ENCODE measurements around the gene SGIP1. TPM values are rescaled to one million over a fixed set of nuclear protein-coding genes. Genes with fewer than 3 reads are reported as not detected.

SGIP1 gene
- total and polyA plus RNA-seq, 2 donors (not counting 3 experiments of a cell fraction or from before 2014, with no cell fraction given) = 30.9 to 68.9 TPM

DNA sequence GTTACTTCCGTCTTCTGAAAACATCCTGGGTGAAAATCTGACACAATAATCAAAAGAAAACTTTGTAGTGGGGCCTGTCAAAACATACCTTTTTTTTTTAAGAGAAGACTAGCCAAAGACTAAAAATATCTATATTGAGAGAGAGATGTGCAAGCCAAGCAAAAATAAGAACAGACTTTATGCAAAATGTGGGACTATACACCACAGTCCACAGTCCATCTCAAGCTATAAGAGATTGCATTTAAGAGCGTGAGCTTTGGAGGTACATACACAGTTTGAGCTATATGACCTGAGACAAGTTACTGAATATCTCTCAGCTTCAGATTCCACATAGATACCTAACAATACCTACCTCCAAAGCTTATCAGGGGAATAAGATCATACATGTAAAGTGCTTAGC is 153.4 kb downstream of the SGIP1 start:
- BruUV-seq (replicated peaks) = no TSS peak
- H4K20me1 ChIP-seq (replicated peaks; ENCODE audit: control insufficient read depth, extremely low read depth, insufficient read depth, low read length) = no peaks in the 10 kb centered on the region
- H3K9me1 ChIP-seq (replicated peaks; ENCODE audit: control insufficient read depth, extremely low read depth, insufficient read depth, low read length) = no peaks in the 10 kb centered on the region
- POLR2A ChIA-PET = no interaction called here
- H3K79me2 ChIP-seq (ENCODE audit: control insufficient read depth, insufficient read depth, low read length) = no peaks in the 10 kb centered on the region
- H3K27me3 ChIP-seq (ENCODE audit: control insufficient read depth in 2 of 2, insufficient read depth in 2 of 2, low read length in 2 of 2) = no peaks in the 10 kb centered on the region
- peaks cover 0 to 5% of the 10 kb centered on the region in 2 experiments for H3K36me3 ChIP-seq (ENCODE audit: control insufficient read depth in 2 of 2, extremely low read depth in 1 of 2, insufficient read depth in 2 of 2, low read length in 2 of 2)
- no peak overlapping the region for H3K4me3 ChIP-seq (replicated peaks in 1 of 3; ENCODE audit: insufficient read depth in 1 of 3, low read depth in 1 of 3, low read length in 3 of 3)
- no peak overlapping the region for H2AFZ ChIP-seq (ENCODE audit: low read depth, low read length)
- no peaks in the 10 kb centered on the region for H3K9me3 ChIP-seq (replicated peaks; ENCODE audit: control insufficient read depth, insufficient read depth, low read length)
- CTCF ChIA-PET = interaction anchor here (0.9 to 1.3 kb wide), 2 partner anchors 9 to 30 kb away, joined by 3 to 4 read pairs; no protein-coding TSS in a partner anchor
- no peak overlapping the region for H3K4me2 ChIP-seq (ENCODE audit: insufficient read depth, low read length)
- TF ChIP-seq JUN (IDR thresholded peaks at IDR 0.05; ENCODE audit: borderline replicate concordance, insufficient read depth, insufficient read length, low read depth) (no peak), POLR2AphosphoS5 (IDR thresholded peaks at IDR 0.05; ENCODE audit: insufficient read depth, low read depth, low read length) (no peak), FOS (IDR thresholded peaks at IDR 0.05; ENCODE audit: borderline replicate concordance, insufficient read depth, low read length) (no peak), EZH2 (IDR thresholded peaks at IDR 0.05; ENCODE audit: borderline replicate concordance, low read depth, low read length, severe bottlenecking) (no peak), CTCF (IDR thresholded peaks at IDR 0.05; ENCODE audit: extremely low read depth in 1 of 2, insufficient read depth in 1 of 2, low read depth in 1 of 2, low read length in 2 of 2) (no peak), MYC (IDR thresholded peaks at IDR 0.05; ENCODE audit: low read depth, low read length) (no peak), GATA2 (IDR thresholded peaks at IDR 0.05; ENCODE audit: insufficient read depth, insufficient read length, low read depth, low read length) (no peak), POLR2A (IDR thresholded peaks at IDR 0.05; ENCODE audit: low read depth, low read length) (no peak), MAX (IDR thresholded peaks at IDR 0.05; ENCODE audit: insufficient read depth, insufficient read length) (no peak)
- H3K27ac ChIP-seq (ENCODE audit: insufficient read depth, low read depth, low read length) = no peak overlapping the region
- FAIRE-seq = no peak
- H3K9ac ChIP-seq (replicated peaks; ENCODE audit: extremely low read depth, insufficient read depth, low read length) = no peak overlapping the region
- no peaks in the 10 kb centered on the region for H3K4me1 ChIP-seq (ENCODE audit: control insufficient read depth, extremely low read depth, insufficient read depth, low read length)
- DNase-seq (ENCODE audit: low read depth, low spot score) = no peak
- intact Hi-C loops (cut with micrococcal nuclease) (no loop called here), dilution Hi-C loops (cut with MboI; ENCODE audit: extremely low pct_ligation_motif_present, low sequenced_read_pairs) (no loop called here)
